A549 (cell line): ENCODE results near the gene HINT2. TPM values are rescaled to one million over a fixed set of nuclear protein-coding genes. Genes with fewer than 3 reads are reported as not detected.

Experiments used
- ATAC-seq, 2 experiments: fragments of 200-7000 bp in 1 of 2; fragments of >200 bp in 1 of 2; cut with Nextera tagmentation in 1 of 2; cut with Tn5 transposase in 1 of 2; 3 replicates each; pipeline versions ENCODE4 v1.8.0 to v1.9.1; 2018 to 2020; ENCODE audit warnings: mild to moderate bottlenecking in 1 of 2, moderate library complexity in 1 of 2
- CTCF ChIA-PET: fragments of 300-600 bp; sonication (Branson Sonifier 250); formaldehyde crosslinking; extraction: SDS; loops from one replicate; lab custom pipeline; 2021; ENCODE audit warnings: antibody characterized with exemption, inconsistent platforms; lab: Yijun Ruan, JAX
- POLR2A ChIA-PET: fragments of 350-600 bp; formaldehyde crosslinking; extraction: SDS; loops from one replicate; lab custom pipeline; 2021; ENCODE audit warnings: antibody characterized with exemption, inconsistent platforms; lab: Yijun Ruan, JAX
- DNase-seq, 2 experiments: peaks; one replicate each; pipeline versions ENCODE4 v3.0.0 to v3.0.0-alpha.2; 2011 to 2016; ENCODE audit warnings: low read depth in 1 of 2, low spot score in 1 of 2
- FAIRE-seq: peaks from 2 replicates; lab custom pipeline; 2011; peaks lifted over from hg19 to GRCh38; lab: Jason Lieb, UNC
- H3K27ac ChIP-seq, 2 experiments: fragments of >200 bp; sonication (Bioruptor Twin); formaldehyde crosslinking; 3 replicates each; pipeline ENCODE4 v1.5.1; 2016 to 2017
- H3K4me1 ChIP-seq: fragments of >200 bp; sonication (Bioruptor Twin); formaldehyde crosslinking; 3 replicates; pipeline ENCODE4 v1.6.1; 2016
- H3K4me2 ChIP-seq: fragments of >200 bp; sonication (Bioruptor Twin); formaldehyde crosslinking; 3 replicates; pipeline ENCODE4 v1.6.1; 2016
- H3K4me3 ChIP-seq: fragments of >200 bp; sonication (Bioruptor Twin); formaldehyde crosslinking; 3 replicates; pipeline ENCODE4 v1.5.1; 2016
- H3K9me3 ChIP-seq: fragments of >200 bp; sonication (Bioruptor Twin); formaldehyde crosslinking; 3 replicates; pipeline ENCODE4 v1.6.1; 2016
- CBX2 ChIP-seq: fragments of 200-600 bp; sonication (generic); IDR thresholded peaks from 2 replicates; pipeline ENCODE4 v1.6.1; 2016; ENCODE audit warnings: low read depth, mild to moderate bottlenecking, borderline replicate concordance
- CBX8 ChIP-seq: fragments of 200-600 bp; sonication (generic); IDR thresholded peaks from 2 replicates; pipeline ENCODE4 v1.6.1; 2016
- CEBPB ChIP-seq, 2 experiments: fragments of >200 bp in 1 of 2; sonication (Bioruptor Twin) in 1 of 2; formaldehyde crosslinking in 1 of 2; IDR thresholded peaks; 2 replicates each; pipeline ENCODE4 v1.6.1; 2012 to 2016
- CHD2 ChIP-seq: fragments of 150-350 bp; IDR thresholded peaks from 2 replicates; pipeline ENCODE4 v1.6.1; 2014; ENCODE audit warnings: low read length; ENCODE audit not compliant: partially characterized antibody
- CHD4 ChIP-seq: fragments of 200-600 bp; sonication (generic); IDR thresholded peaks from 2 replicates; pipeline ENCODE4 v1.6.1; 2016; ENCODE audit warnings: antibody characterized with exemption, mild to moderate bottlenecking, borderline replicate concordance
- EHF ChIP-seq: fragments of 250-450 bp; sonication (Bioruptor Pico); IDR thresholded peaks from 2 replicates; pipeline ENCODE4 v1.5.0; 2020; ENCODE audit warnings: mild to moderate bottlenecking
- EHMT2 ChIP-seq: fragments of 200-600 bp; sonication (generic); IDR thresholded peaks from 2 replicates; pipeline ENCODE4 v1.6.1; 2016; ENCODE audit warnings: antibody characterized with exemption, low read depth, mild to moderate bottlenecking, moderate library complexity
- ESRRA ChIP-seq: fragments of 150-350 bp; IDR thresholded peaks from 2 replicates; pipeline ENCODE4 v1.6.1; 2014; ENCODE audit warnings: mild to moderate bottlenecking, low read length, borderline replicate concordance
- FOSL2 ChIP-seq, 2 experiments: fragments of 450-650 bp in 1 of 2; fragments of >200 bp in 1 of 2; sonication (Bioruptor Twin) in 1 of 2; formaldehyde crosslinking; IDR thresholded peaks; 2 replicates each; pipeline versions ENCODE4 v1.5.0 to v1.6.1; 2016 to 2020; ENCODE audit warnings: mild to moderate bottlenecking in 1 of 2, moderate library complexity in 1 of 2
- FOXS1 ChIP-seq: fragments of 250-450 bp; sonication (Bioruptor Pico); IDR thresholded peaks from 2 replicates; pipeline ENCODE4 v1.5.0; 2020; ENCODE audit warnings: mild to moderate bottlenecking, moderate library complexity
- GATA3 ChIP-seq: IDR thresholded peaks from 2 replicates; pipeline ENCODE4 v1.6.1; 2012; ENCODE audit warnings: borderline replicate concordance
- HES2 ChIP-seq: fragments of >200 bp; sonication (Bioruptor Twin); formaldehyde crosslinking; IDR thresholded peaks from 2 replicates; pipeline ENCODE4 v1.6.1; 2016
- HOXA7 ChIP-seq: fragments of 250-450 bp; sonication (Bioruptor Pico); IDR thresholded peaks from 2 replicates; pipeline ENCODE4 v1.5.0; 2020; ENCODE audit warnings: mild to moderate bottlenecking, moderate library complexity
- HOXB5 ChIP-seq: fragments of 250-450 bp; sonication (Bioruptor Pico); IDR thresholded peaks from 2 replicates; pipeline ENCODE4 v1.5.0; 2020; ENCODE audit warnings: mild to moderate bottlenecking, moderate library complexity
- JUN ChIP-seq, 2 experiments: fragments of >200 bp; sonication (Bioruptor Twin); formaldehyde crosslinking; IDR thresholded peaks; 2 replicates in 1 of 2; 3 replicates in 1 of 2; pipeline ENCODE4 v1.6.1; 2016 to 2017
- JUNB ChIP-seq: fragments of >200 bp; sonication (Bioruptor Twin); formaldehyde crosslinking; IDR thresholded peaks from 2 replicates; pipeline ENCODE4 v1.6.1; 2016
- MAX ChIP-seq: IDR thresholded peaks from 2 replicates; pipeline ENCODE4 v1.6.1; 2012
- MAZ ChIP-seq: fragments of 150-350 bp; IDR thresholded peaks from 2 replicates; pipeline ENCODE4 v1.6.1; 2014; ENCODE audit warnings: antibody characterized with exemption, low read depth, low read length, borderline replicate concordance
- MYC ChIP-seq: IDR thresholded peaks from 2 replicates; pipeline ENCODE4 v1.6.1; 2012; ENCODE audit warnings: mild to moderate bottlenecking, inconsistent platforms, low read length, improper control_type of control experiment, borderline replicate concordance
- POLR2A ChIP-seq: IDR thresholded peaks from 2 replicates; pipeline ENCODE4 v1.6.1; 2012; ENCODE audit warnings: mild to moderate bottlenecking, low read length
- POLR2AphosphoS2 ChIP-seq: conservative IDR thresholded peaks from 2 replicates; pipeline ENCODE4 v1.6.1; 2012; ENCODE audit warnings: low read length, improper control_type of control experiment, inconsistent platforms
- REST ChIP-seq: fragments of 200-600 bp; sonication (generic); IDR thresholded peaks from 2 replicates; pipeline ENCODE4 v1.6.1; 2016; ENCODE audit warnings: antibody characterized with exemption, mild to moderate bottlenecking, moderate library complexity
- RNF2 ChIP-seq: fragments of 200-600 bp; sonication (generic); IDR thresholded peaks from 2 replicates; pipeline ENCODE4 v1.6.1; 2016; ENCODE audit warnings: low read depth, mild to moderate bottlenecking, antibody characterized with exemption, moderate library complexity, borderline replicate concordance
- SMC3 ChIP-seq: fragments of >200 bp; sonication (Bioruptor Twin); formaldehyde crosslinking; IDR thresholded peaks from 3 replicates; pipeline ENCODE4 v1.6.1; 2018; ENCODE audit warnings: inconsistent platforms
- TFCP2L1 ChIP-seq: fragments of 250-450 bp; sonication (Bioruptor Pico); IDR thresholded peaks from 2 replicates; pipeline ENCODE4 v1.5.0; 2021; ENCODE audit warnings: mild to moderate bottlenecking
- USF2 ChIP-seq: fragments of 450-650 bp; IDR thresholded peaks from 2 replicates; pipeline ENCODE4 v1.6.1; 2014; ENCODE audit warnings: antibody characterized with exemption
- ZC3H11A ChIP-seq: fragments of 450-650 bp; IDR thresholded peaks from 2 replicates; pipeline ENCODE4 v1.6.1; 2014; ENCODE audit warnings: antibody characterized with exemption, mild to moderate bottlenecking
- ZFP36 ChIP-seq: fragments of 450-650 bp; IDR thresholded peaks from 2 replicates; pipeline ENCODE4 v1.6.1; 2014; ENCODE audit warnings: borderline replicate concordance; ENCODE audit not compliant: partially characterized antibody
- ZNF302 ChIP-seq: fragments of 250-450 bp; sonication (Bioruptor Pico); IDR thresholded peaks from 2 replicates; pipeline ENCODE4 v1.9.0; 2021; ENCODE audit warnings: inconsistent platforms, mild to moderate bottlenecking, moderate library complexity
- WGBS: methylation state at CpG from one replicate; pipeline ENCODE4 v1.1.6; 2017; ENCODE audit errors: missing lambda C conversion rate; 5-methylcytosine and 5-hydroxymethylcytosine counted together
- polyA plus RNA-seq, 4 experiments: library from polyadenylated mRNA; depleted of rRNA in 3 of 4; stranded (reverse); fragments of >200 nt; fragmentation: RNase III in 1 of 4; extraction: RNeasy Plus Mini Kit Qiagen cat#74134 plus additional on column Dnase treatment in 1 of 4; gene quantifications; 2 replicates in 3 of 4; 3 replicates in 1 of 4; pipeline ENCODE4 v1.2.3, GENCODE V29; 2011 to 2017
- TF ChIP-seq, protein P1 (sequence below): fragments of >200 bp; sonication (Bioruptor Twin); formaldehyde crosslinking; IDR thresholded peaks from 3 replicates; pipeline ENCODE4 v1.6.1; 2016
- TF ChIP-seq, protein P2 (sequence below): IDR thresholded peaks from 2 replicates; pipeline ENCODE4 v1.6.1; 2012; ENCODE audit warnings: low read depth, borderline replicate concordance

The HINT2 gene
- polyA plus RNA-seq, 2 of the 4 experiments (the other 2 are of a cell fraction) = 46.9 to 69.2 TPM

DNA sequence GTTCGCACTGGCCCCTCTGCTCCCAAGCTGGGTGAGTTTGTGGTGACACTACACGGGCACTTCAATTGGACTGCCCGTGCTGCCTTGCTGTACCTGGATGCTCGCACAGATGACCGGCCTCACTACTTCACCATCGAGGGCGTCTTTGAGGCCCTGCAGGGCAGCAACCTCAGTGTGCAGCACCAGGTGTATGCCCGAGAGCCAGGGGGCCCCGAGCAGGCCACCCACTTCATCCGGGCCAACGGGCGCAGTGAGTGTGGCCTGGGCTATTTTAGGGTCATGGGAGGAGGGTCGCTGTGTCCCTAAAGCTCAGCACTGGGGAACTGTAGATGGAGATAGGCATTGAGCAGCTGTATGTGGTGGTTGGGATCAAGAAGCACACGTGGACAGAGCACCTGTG is 22.0 kb downstream of the HINT2 start:
- ATAC-seq (no peak), FAIRE-seq (no peak), DNase-seq (no peak)
- Histone ChIP-seq H3K27ac (no peak overlapping the region), H3K4me2 (no peak overlapping the region), H3K4me3 (no peak overlapping the region), H3K4me1 (peaks cover 21% of the 10 kb centered on the region), H3K9me3 (no peaks in the 10 kb centered on the region)
- POLR2A ChIA-PET = no interaction called here
- CTCF ChIA-PET = interaction anchor here (1.1 to 2.7 kb wide), 5 partner anchors 20 to 118 kb away, joined by 3 to 26 read pairs (median 4); partner anchors contain the start of genes HINT2 and SPAG8
- WGBS = 93% methylated on average over 5 of the region's 14 CpGs
- TF ChIP-seq, protein P1, sequence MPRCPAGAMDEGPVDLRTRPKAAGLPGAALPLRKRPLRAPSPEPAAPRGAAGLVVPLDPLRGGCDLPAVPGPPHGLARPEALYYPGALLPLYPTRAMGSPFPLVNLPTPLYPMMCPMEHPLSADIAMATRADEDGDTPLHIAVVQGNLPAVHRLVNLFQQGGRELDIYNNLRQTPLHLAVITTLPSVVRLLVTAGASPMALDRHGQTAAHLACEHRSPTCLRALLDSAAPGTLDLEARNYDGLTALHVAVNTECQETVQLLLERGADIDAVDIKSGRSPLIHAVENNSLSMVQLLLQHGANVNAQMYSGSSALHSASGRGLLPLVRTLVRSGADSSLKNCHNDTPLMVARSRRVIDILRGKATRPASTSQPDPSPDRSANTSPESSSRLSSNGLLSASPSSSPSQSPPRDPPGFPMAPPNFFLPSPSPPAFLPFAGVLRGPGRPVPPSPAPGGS = no peak
- TF ChIP-seq GATA3 (no peak), CBX2 (no peak), ESRRA (no peak), MAX (no peak), MAZ (no peak), MYC (no peak), HOXB5 (no peak), POLR2AphosphoS2 (no peak), ZNF302 (no peak), FOXS1 (CRISPR knock-in tag) (no peak), ZFP36 (no peak), RNF2 (no peak), JUN (IDR thresholded peaks at IDR 0.05) (no peak), HES2 (no peak), CEBPB (IDR thresholded peaks at IDR 0.05) (no peak)
- TF ChIP-seq, protein P2, sequence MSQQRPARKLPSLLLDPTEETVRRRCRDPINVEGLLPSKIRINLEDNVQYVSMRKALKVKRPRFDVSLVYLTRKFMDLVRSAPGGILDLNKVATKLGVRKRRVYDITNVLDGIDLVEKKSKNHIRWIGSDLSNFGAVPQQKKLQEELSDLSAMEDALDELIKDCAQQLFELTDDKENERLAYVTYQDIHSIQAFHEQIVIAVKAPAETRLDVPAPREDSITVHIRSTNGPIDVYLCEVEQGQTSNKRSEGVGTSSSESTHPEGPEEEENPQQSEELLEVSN = no peak

GRCh38 chr9:35792024-35792813 is 22.6 kb downstream of the HINT2 start:
- Histone ChIP-seq H3K4me3 (no peak overlapping the region), H3K9me3 (no peaks in the 10 kb centered on the region), H3K27ac (no peak overlapping the region), H3K4me1 (peaks cover 16% of the 10 kb centered on the region), H3K4me2 (no peak overlapping the region)
- CTCF ChIA-PET = interaction anchor here (1.0 to 2.7 kb wide), 6 partner anchors 8 to 119 kb away, joined by 3 to 26 read pairs (median 5); partner anchors contain the start of genes HINT2 and SPAG8
- ATAC-seq (no peak), DNase-seq (no peak), FAIRE-seq (no peak)
- 94% methylated on average over 20 of the region's 34 CpGs for WGBS
- TF ChIP-seq CHD4 (no peak), TFCP2L1 (no peak), FOXS1 (CRISPR knock-in tag) (no peak), CHD2 (no peak), JUNB (no peak), REST (no peak), USF2 (no peak), FOSL2 (IDR thresholded peaks at IDR 0.05) (no peak), FOSL2 (CRISPR knock-in tag; IDR thresholded peaks at IDR 0.05) (no peak), HES2 (no peak), SMC3 (no peak), EHMT2 (no peak), HOXA7 (CRISPR knock-in tag) (no peak), ZC3H11A (no peak), CBX8 (no peak), EHF (no peak), CBX2 (no peak), POLR2A (no peak), GATA3 (no peak)
- POLR2A ChIA-PET = no interaction called here
